VCaP (cell line): ENCODE measurements around the gene CBLB.
"Not testable (repeated sequence)": the region's sequence is repeated elsewhere in the genome, so short reads cannot be mapped to it uniquely, and the experiment has no call there.

Experiments used
- H3K27ac ChIP-seq: fragments of 450-650 bp; 2 replicates; pipeline ENCODE4 v1.5.1; 2017
- CTCF ChIP-seq: fragments of 450-650 bp; conservative IDR thresholded peaks from 2 replicates; pipeline ENCODE4 v1.5.1; 2017; ENCODE audit warnings: mild to moderate bottlenecking, moderate library complexity

CBLB gene

GRCh38 chr3:105821433-105821832 lies 47.4 kb downstream of the CBLB start:
- no peak overlapping the region for H3K27ac ChIP-seq
- TF ChIP-seq CTCF = no peak

GRCh38 chr3:105816833-105817232 lies 52.0 kb downstream of the CBLB start:
- H3K27ac ChIP-seq = no peak overlapping the region
- no peak for TF ChIP-seq CTCF

GRCh38 chr3:105815331-105815730 lies 53.5 kb downstream of the CBLB start:
- H3K27ac ChIP-seq = not testable (repeated sequence)

GRCh38 chr3:105813710-105814109 lies 55.1 kb downstream of the CBLB start:
- no peak for TF ChIP-seq CTCF
- no peak overlapping the region for H3K27ac ChIP-seq

GRCh38 chr3:105812194-105812586 lies 56.6 kb downstream of the CBLB start:
- no peak for TF ChIP-seq CTCF
- no peak overlapping the region for H3K27ac ChIP-seq

- H3K27ac ChIP-seq = no peak overlapping the region
- no peak for TF ChIP-seq CTCF
Measured at GRCh38 chr3:105811518-105812193, 57.2 kb downstream of the CBLB start.

- no peak for TF ChIP-seq CTCF
- no peak overlapping the region for H3K27ac ChIP-seq
Measured at GRCh38 chr3:105809208-105809888, 59.5 kb downstream of the CBLB start.

GRCh38 chr3:105807701-105808100 lies 61.1 kb downstream of the CBLB start:
- no peak for TF ChIP-seq CTCF

More at GRCh38 chr3:105807701-105808100, 61.1 kb downstream of the CBLB start:
- H3K27ac ChIP-seq = no peak overlapping the region
